HG03520 (cell line): ENCODE measurements around the gene CTAGE8.
"Not testable (repeated sequence)": the region's sequence is repeated elsewhere in the genome, so short reads cannot be mapped to it uniquely, and the experiment has no call there.

Experiments
- ATAC-seq: cut with Tn5 transposase; IDR thresholded peaks from one replicate; pipeline ENCODE4 v1.9.1; 2021; ENCODE audit warnings: mild to moderate bottlenecking, moderate library complexity; ENCODE audit not compliant: unreplicated experiment

Gene CTAGE8

GRCh38 chr7:144259067-144259466 lies 10.0 kb downstream of the CTAGE8 start:
- not testable (repeated sequence) for ATAC-seq

- no peak for ATAC-seq
Observed at GRCh38 chr7:144256112-144256511, 13.0 kb downstream of the CTAGE8 start.

- ATAC-seq: no peak
Observed at GRCh38 chr7:144255471-144255897, 13.6 kb downstream of the CTAGE8 start.

- not testable (repeated sequence) for ATAC-seq
Observed at GRCh38 chr7:144252307-144252706, 16.8 kb downstream of the CTAGE8 start.

GRCh38 chr7:144247674-144248330 lies 21.3 kb downstream of the CTAGE8 start:
- ATAC-seq: not testable (repeated sequence)

- ATAC-seq: not testable (repeated sequence)
Observed at GRCh38 chr7:144246967-144247366, 22.1 kb downstream of the CTAGE8 start.

GRCh38 chr7:144245372-144245771 lies 23.7 kb downstream of the CTAGE8 start:
- not testable (repeated sequence) for ATAC-seq

- not testable (repeated sequence) for ATAC-seq
Observed at GRCh38 chr7:144239365-144239764, 29.7 kb downstream of the CTAGE8 start, which contains the start of gene OR2A42. Gene OR2A42, minus strand, starts transcription at chr7:144239605. Its CDS starts 6,762 bp downstream, at chr7:144232843.

DNA sequence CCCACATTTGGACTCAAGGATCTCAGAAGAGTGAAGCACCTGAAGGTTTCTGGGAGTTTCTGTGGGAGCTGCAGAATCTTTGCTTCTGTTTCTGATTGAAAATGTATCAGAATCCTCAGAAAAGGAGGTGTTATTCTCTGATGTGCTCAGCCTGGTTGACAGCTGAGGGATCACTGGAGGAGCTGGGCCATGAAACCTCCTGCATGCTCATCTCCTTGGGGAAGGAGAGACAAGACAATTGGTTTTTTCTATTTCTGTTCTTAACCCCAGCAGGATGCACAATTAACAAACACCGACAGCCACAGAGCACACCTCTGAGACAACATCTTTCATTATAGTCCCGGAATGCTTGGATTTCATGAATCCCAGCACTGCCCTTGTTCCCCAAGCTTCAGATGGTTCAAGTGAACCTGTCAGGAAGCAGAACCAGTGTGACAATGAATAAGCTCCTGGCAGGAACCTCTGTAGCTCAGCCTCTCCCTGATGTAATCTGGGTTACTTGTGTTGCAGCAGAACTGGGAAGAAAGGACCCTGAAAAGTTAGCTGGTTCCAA lies 30.5 kb downstream of the CTAGE8 start:
- ATAC-seq: not testable (repeated sequence)

- not testable (repeated sequence) for ATAC-seq
Observed at GRCh38 chr7:144233039-144233438, 36.0 kb downstream of the CTAGE8 start.

GRCh38 chr7:144231027-144231426 lies 38.1 kb downstream of the CTAGE8 start:
- not testable (repeated sequence) for ATAC-seq

- not testable (repeated sequence) for ATAC-seq
Observed at GRCh38 chr7:144228810-144229209, 40.3 kb downstream of the CTAGE8 start.

GRCh38 chr7:144226866-144227265 lies 42.2 kb downstream of the CTAGE8 start:
- not testable (repeated sequence) for ATAC-seq

GRCh38 chr7:144223675-144224074 lies 45.4 kb downstream of the CTAGE8 start:
- not testable (repeated sequence) for ATAC-seq

- ATAC-seq: not testable (repeated sequence)
Observed at GRCh38 chr7:144220531-144220930, 48.6 kb downstream of the CTAGE8 start.

DNA sequence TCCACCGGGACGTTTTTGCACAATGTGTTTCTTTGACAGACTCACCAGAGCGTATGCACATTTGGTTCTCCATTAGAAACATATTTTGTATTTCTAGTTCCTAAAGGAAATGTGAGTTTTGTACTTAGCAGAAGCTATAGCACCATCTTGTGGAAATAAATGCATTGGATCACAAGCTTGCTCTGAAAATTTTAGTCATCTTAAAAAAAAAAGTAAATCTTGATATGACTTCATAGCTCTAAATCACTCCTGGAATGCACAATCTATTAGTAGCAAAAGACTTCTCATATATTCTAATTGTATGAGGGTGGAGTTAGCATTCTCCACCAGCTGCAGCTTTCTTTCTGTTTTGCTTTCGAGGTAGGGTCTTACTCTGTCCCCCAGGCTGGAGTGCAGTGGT lies 49.9 kb downstream of the CTAGE8 start:
- not testable (repeated sequence) for ATAC-seq

DNA sequence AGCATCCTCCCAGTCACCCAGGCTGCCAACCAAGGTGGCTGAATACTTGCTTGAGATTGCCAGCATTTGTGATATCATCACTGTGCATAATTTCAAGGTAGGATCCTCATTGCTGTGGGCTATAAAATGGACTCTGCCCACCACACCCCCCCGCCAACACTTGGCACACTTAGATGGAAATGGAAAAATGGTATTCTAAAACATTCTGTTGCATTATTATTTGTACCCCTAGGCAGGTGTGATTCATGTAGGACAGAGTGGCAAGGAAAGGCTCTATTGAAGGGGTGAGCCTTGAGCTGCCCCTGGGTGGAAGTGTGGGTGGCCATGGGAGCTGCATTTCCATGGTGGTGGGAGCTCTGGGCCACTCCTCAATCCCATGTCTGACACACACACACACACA lies 50.5 kb downstream of the CTAGE8 start:
- ATAC-seq: not testable (repeated sequence)

DNA sequence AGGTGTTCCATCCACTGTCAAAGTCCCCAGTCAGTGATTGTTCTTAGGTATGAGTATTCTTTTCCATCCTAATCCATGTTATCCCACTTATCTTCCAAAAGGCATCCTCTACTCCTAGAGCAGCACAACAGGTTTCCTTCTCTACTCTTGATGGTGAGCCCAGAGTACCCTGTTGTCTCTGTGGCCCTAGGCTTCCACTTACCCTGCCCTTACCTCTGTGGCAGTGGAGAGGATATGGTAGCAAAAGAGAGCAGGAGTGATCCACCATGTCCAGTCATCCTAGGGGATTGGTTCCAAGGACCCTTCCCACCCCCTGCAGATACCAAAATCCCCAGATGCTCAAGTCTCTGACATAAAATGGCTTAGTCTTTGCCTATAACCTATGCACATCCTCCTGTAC lies 51.9 kb downstream of the CTAGE8 start:
- not testable (repeated sequence) for ATAC-seq
